ENCODE measurements around the gene PRDX3. TPM values are rescaled to one million over a fixed set of nuclear protein-coding genes. Genes with fewer than 3 reads are reported as not detected.

The PRDX3 gene
- total RNA-seq, 6 experiments from 2014 or later = 171 to 235 (median 194) TPM

DNA sequence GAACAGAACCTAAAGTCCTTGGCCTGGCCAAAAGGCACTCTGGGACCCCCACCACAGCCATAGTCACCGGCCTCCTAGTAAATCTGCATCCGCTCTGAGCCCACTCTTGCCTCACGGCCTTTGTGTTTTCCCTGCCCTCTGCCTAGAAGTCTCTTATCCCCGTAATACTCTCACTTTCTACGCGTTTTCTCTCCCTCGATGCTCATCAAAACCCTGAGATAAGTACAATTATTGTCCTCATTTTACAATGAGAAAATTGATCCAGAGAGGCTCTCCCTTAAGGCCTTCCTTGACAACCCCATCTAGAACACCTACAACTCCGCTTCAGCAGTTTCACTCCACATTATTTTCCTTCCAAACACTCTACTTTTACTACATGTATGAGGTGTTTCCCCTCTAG lies 11.6 kb downstream of the PRDX3 start:
- ATAC-seq (no peak), DNase-seq (no peak)
- no peak for TF ChIP-seq POLR2A (IDR thresholded peaks at IDR 0.05)
- no peak for TF ChIP-seq CTCF (IDR thresholded peaks at IDR 0.05)
- no peak overlapping the region for H3K4me3 ChIP-seq
- H3K4me1 ChIP-seq = peaks cover 0 to 24% (median 3%) of the 10 kb centered on the region in 4 donors
- H3K27me3 ChIP-seq = no peaks in the 10 kb centered on the region
- intact Hi-C loops (cut with DNase I) = no loop called here
- 81% methylated on average over 8 of the region's 8 CpGs for WGBS (ENCODE audit: insufficient coverage, low coverage, low lambda C conversion rate, missing lambda C conversion rate)
- H3K9me3 ChIP-seq = no peaks in the 10 kb centered on the region
- peaks cover 0 to 36% (median 15%) of the 10 kb centered on the region in 4 donors for H3K36me3 ChIP-seq
- no peak overlapping the region for H3K27ac ChIP-seq

GRCh38 chr10:119166564-119166963 lies 12.0 kb downstream of the PRDX3 start:
- intact Hi-C loops (cut with DNase I) = no loop called here
- Histone ChIP-seq H3K9me3 (no peaks in the 10 kb centered on the region), H3K27ac (peak overlapping the region in 1 of 3 donors; percentile 87), H3K4me3 (no peak overlapping the region), H3K27me3 (no peaks in the 10 kb centered on the region), H3K4me1 (peaks cover 0 to 26% (median 3%) of the 10 kb centered on the region in 4 donors), H3K36me3 (peaks cover 0 to 31% (median 11%) of the 10 kb centered on the region in 4 donors)
- ATAC-seq = no peak
- DNase-seq = no peak
- TF ChIP-seq POLR2A (IDR thresholded peaks at IDR 0.05) (no peak), CTCF (IDR thresholded peaks at IDR 0.05) (no peak)
- 37% methylated on average over 3 of the region's 8 CpGs for WGBS (ENCODE audit: insufficient coverage, low coverage, low lambda C conversion rate, missing lambda C conversion rate)

- DNase-seq = no peak
- H3K4me3 ChIP-seq = peak overlapping the region; percentile 74 to 87 (median 80)
These were observed 12.5 kb downstream of the PRDX3 start for GRCh38 chr10:119166118-119166500.

DNA sequence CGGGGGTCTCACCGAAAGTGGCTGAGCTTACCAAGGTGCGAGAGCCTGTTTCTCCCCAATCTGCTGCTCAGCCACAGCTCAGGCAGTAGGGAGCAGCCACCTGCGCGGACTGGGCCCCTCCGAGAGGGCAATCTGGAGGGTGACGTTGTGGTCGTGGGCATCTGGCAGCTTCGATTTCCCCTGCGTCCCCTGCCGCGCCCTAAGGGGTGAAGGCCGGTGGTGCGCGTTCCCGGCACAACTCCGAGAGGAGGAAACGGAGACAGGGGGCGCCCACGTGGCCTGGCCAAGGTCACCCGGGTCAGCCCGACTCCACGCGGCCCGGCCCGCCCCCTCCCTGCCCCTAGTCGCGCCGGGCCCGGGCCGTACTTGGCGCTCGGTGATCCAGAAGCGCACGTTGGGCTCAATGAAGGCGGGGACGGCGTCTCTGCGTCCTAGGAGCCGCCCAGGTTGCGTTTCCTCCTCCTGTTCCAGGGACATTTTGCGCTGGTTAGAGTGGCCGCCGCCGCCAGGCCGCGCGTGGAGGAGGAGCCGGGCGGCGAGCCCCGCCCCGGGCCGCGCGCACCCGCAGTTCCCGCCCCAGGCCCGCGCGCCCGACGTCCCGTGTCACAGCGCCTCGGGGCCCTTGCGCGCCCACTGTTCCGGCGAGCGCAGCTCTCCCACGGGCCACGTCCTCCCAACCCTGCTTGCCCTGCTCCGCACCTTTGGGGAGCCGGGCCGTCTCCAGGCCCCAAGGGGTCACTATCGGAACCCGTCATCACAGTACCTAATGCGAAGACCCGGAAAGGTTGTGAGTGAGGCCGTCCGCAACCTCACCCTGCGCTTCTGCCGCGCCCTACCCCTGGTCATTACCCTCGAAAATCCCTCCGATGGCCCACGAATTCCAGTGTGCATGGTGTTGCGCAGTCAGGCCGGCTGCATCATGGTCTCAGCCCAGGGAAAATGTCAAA lies 13.2 kb downstream of the PRDX3 start, which contains the start of gene SFXN4:
SFXN4 (minus strand) TSS at position 544 of the 947 bp plus-strand sequence; CDS start at position 477, 67 bp downstream.
- peak within 1 kb of the TSS; percentile 74 to 87 (median 80) for H3K4me3 ChIP-seq
- TF ChIP-seq POLR2A (IDR thresholded peaks at IDR 0.05) = peak; percentile 76
- peak in 2 of 4 donors; percentile 0 to 7 for TF ChIP-seq CTCF (IDR thresholded peaks at IDR 0.05)
- WGBS (ENCODE audit: insufficient coverage, low coverage, low lambda C conversion rate, missing lambda C conversion rate) = under 1% methylated on average over 25 of the region's 90 CpGs
- intact Hi-C loops (cut with DNase I) = no loop called here
- peak; percentile 92 to 97 (median 94) for ATAC-seq
- DNase-seq = peak; percentile 88 to 92 (median 90)
- no peaks in the 10 kb centered on the region for H3K9me3 ChIP-seq
- no peaks in the 10 kb centered on the region for H3K27me3 ChIP-seq
- H3K27ac ChIP-seq = peak within 1 kb of the TSS; percentile 85 to 87 (median 87)
- peaks cover 0 to 30% (median 9%) of the 10 kb centered on the region in 4 donors for H3K36me3 ChIP-seq
- H3K4me1 ChIP-seq = peaks cover 0 to 26% (median 3%) of the 10 kb centered on the region in 4 donors

More at GRCh38 chr10:119166118-119166500, 12.5 kb downstream of the PRDX3 start:
- intact Hi-C loops (cut with DNase I) = no loop called here
- no peak for TF ChIP-seq CTCF (IDR thresholded peaks at IDR 0.05)
- no peak for TF ChIP-seq POLR2A (IDR thresholded peaks at IDR 0.05)
- WGBS (ENCODE audit: insufficient coverage, low coverage, low lambda C conversion rate, missing lambda C conversion rate) = 80% methylated on average over 2 of the region's 7 CpGs
- H3K9me3 ChIP-seq = no peaks in the 10 kb centered on the region
- peaks cover 0 to 26% (median 3%) of the 10 kb centered on the region in 4 donors for H3K4me1 ChIP-seq
- H3K27me3 ChIP-seq = no peaks in the 10 kb centered on the region
- no peak for ATAC-seq
- peaks cover 0 to 26% (median 10%) of the 10 kb centered on the region in 4 donors for H3K36me3 ChIP-seq
- peak overlapping the region; percentile 85 to 87 (median 87) for H3K27ac ChIP-seq

Data from right lobe of liver (tissue), 6 donors.